Skeletal muscle satellite cell (primary cell): ENCODE measurements around the gene CYP2J2.
"Not testable (repeated sequence)": the region's sequence is repeated elsewhere in the genome, so short reads cannot be mapped to it uniquely, and the experiment has no call there.

Source experiments
- H3K27me3 ChIP-seq: 2 replicates; pipeline ENCODE4 v1.7.0; 2013; ENCODE audit warnings: low read length; ENCODE audit not compliant: control insufficient read depth, insufficient read depth
- H3K36me3 ChIP-seq: 2 replicates; pipeline ENCODE4 v1.7.0; 2013; ENCODE audit warnings: mild to moderate bottlenecking, control low read depth, low read length; ENCODE audit not compliant: insufficient read depth
- H3K4me1 ChIP-seq: 2 replicates; pipeline ENCODE4 v1.7.0; 2013; ENCODE audit warnings: low read length; ENCODE audit not compliant: control insufficient read depth, insufficient read depth
- H3K4me2 ChIP-seq: 2 replicates; pipeline ENCODE4 v1.7.0; 2013; ENCODE audit warnings: mild to moderate bottlenecking, low read length
- H3K4me3 ChIP-seq: 2 replicates; pipeline ENCODE4 v1.7.0; 2013; ENCODE audit warnings: low read length
- H3K9ac ChIP-seq: 2 replicates; pipeline ENCODE4 v1.7.0; 2013; ENCODE audit warnings: mild to moderate bottlenecking, low read depth, low read length, moderate library complexity
- H3K9me3 ChIP-seq: replicated peaks from 2 replicates; pipeline ENCODE4 v1.7.0; 2013; ENCODE audit warnings: mild to moderate bottlenecking, control low read depth, low read length

Gene CYP2J2

DNA sequence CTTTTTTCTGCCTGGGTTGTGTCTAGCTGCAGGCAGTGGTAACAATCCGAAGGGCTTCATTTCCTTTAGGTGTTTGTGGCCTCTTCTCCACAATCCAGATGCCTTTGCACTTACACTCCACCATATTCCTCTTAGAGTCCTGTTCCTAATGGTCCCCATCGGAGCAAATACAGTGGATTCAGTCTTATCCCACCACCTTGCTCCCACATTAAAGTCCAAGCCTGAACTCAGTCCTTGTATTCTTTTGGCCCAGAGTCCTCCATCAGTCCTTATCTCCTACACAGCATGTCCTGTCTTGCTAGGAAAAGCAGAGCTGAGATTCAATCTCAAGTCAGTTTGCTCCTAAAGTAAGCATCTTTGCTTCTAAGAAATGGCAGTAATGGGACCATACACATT, 8.8 kb downstream of the CYP2J2 start:
- no peaks in the 10 kb centered on the region for H3K36me3 ChIP-seq
- no peak overlapping the region for H3K4me3 ChIP-seq
- H3K9ac ChIP-seq: no peak overlapping the region
- peaks cover 5% of the 10 kb centered on the region for H3K27me3 ChIP-seq
- no peak overlapping the region for H3K4me2 ChIP-seq
- no peaks in the 10 kb centered on the region for H3K9me3 ChIP-seq
- H3K4me1 ChIP-seq: no peaks in the 10 kb centered on the region

DNA sequence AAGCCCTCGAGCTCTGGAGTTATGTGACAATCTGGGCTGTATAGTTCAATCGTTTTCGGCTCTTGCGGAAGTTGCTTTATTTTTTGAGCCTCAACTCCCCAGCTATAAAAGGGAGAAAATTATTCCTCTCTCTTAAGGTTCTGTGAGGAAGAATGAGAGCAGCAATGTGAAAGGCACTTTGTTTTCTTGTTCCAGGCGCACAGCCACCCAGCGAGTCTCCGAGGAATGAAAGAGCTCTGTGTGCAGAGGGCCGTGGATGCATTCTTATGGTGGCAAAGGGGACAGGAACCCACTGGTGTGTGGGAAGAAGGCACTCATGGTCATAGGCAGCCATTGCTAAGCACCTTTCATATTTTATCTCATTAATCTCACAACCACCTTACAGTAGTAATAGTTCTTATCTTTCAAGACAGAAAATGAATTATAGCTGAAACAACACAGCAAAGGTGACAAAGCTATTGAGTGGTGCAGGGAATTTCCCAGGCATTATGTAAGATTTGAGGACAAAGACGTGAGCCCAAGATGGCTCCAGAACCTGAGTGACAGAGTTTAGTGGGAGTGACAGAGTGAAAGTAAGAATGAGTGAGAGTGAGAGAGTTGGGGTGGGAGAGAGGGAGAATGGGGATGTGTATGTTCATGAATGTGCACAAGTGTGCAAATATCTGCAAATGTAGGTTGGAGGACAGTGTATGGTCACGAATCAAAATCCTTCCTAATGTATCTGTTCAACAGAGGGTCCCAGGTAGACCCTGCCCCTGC, 9.4 kb downstream of the CYP2J2 start:
- Histone ChIP-seq H3K27me3 (peaks cover 5% of the 10 kb centered on the region), H3K4me2 (no peak overlapping the region), H3K9ac (no peak overlapping the region), H3K4me1 (no peaks in the 10 kb centered on the region), H3K4me3 (no peak overlapping the region), H3K36me3 (no peaks in the 10 kb centered on the region), H3K9me3 (no peaks in the 10 kb centered on the region)

DNA sequence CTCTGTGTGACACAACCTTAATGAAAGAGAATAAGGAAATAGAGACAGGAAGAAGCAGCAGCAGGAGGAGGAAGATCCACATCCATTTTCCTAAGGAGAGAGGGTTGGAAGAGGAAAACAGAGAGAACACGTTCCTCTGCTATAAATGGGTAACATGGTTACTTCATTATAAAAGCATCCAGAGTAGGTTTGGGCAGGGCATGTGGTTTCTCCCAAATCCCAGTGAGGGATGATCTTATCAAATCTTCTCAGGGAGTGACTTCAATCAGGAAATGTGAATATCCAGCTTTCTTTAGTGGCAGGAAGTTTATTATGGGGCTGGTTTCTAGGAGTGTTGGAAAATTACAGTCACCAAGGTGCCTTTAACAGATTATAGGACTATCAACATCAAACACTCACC, 11.1 kb downstream of the CYP2J2 start:
- no peak overlapping the region for H3K9ac ChIP-seq
- no peak overlapping the region for H3K4me2 ChIP-seq
- no peak overlapping the region for H3K4me3 ChIP-seq
- no peaks in the 10 kb centered on the region for H3K4me1 ChIP-seq
- H3K36me3 ChIP-seq: no peaks in the 10 kb centered on the region
- H3K27me3 ChIP-seq: peaks cover 5% of the 10 kb centered on the region
- no peaks in the 10 kb centered on the region for H3K9me3 ChIP-seq

DNA sequence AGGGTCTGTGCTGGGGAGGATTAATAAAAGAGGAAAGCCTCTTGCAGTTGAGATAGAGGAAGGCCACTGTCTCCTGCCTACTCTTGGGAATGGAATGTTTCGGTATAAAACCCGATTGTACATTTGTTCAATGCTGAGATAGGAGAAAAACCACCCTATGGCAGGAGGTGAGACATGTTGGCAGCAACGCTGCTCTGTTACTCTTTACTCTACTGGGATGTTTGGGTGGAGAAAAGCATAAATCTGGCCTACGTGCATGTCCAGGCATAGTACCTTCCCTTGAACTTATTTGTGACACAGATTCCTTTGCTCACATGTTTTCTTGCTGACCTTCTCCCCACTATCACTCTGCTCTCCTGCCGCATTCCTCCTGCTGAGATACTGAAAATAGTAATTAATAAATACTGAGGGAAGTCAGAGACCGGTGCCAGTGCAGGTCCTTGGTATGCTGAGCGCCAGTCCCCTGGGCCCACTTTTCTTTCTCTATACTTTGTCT, 11.7 kb downstream of the CYP2J2 start:
- H3K27me3 ChIP-seq, H3K9ac ChIP-seq, H3K4me2 ChIP-seq, H3K36me3 ChIP-seq, H3K4me1 ChIP-seq, H3K9me3 ChIP-seq, H3K4me3 ChIP-seq: not testable (repeated sequence)

DNA sequence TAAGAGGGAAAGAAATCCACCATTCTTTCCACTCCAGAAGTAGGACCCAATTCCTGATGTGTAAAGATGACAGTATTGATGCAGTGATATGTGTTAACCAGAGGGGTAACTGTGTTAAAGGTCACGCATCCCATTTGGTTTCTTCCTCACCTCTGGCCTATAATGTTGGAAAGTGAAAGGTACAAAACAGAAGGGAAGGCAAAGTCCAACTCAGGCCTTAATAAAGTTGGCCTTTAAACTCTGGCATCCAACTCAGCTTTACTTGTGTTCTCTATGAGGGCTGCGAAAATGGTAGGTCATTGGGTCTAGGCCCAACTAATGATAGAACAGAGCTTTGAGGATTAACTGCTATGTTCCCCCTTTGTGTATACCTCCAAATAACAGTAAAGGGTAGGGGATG, 17.9 kb downstream of the CYP2J2 start:
- no peak overlapping the region for H3K4me3 ChIP-seq

DNA sequence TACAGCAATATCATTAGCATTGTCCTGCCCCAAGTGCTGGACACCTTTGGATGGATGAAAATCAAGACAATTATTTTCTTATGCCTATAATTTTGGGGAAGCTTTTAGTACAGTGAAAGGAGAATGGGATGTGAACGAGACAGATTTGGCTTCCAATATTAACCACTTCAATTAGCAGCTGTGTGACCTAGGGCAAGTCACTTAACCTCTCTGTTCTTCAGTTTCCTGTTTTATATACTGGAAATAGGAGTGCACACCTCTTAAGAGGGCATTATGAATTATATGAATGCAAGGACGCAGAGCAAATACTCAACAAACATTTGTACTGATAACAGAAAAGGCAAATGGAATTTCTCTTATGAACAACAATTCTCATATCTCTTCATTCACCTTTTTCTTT, 18.5 kb downstream of the CYP2J2 start:
- H3K4me3 ChIP-seq: no peak overlapping the region
- no peaks in the 10 kb centered on the region for H3K4me1 ChIP-seq
- no peak overlapping the region for H3K4me2 ChIP-seq
- H3K9me3 ChIP-seq: no peaks in the 10 kb centered on the region
- H3K27me3 ChIP-seq: no peaks in the 10 kb centered on the region
- no peak overlapping the region for H3K9ac ChIP-seq
- no peaks in the 10 kb centered on the region for H3K36me3 ChIP-seq

More for the DNA sequence above, 17.9 kb downstream of the CYP2J2 start:
- Histone ChIP-seq H3K36me3 (no peaks in the 10 kb centered on the region), H3K9me3 (no peaks in the 10 kb centered on the region), H3K9ac (no peak overlapping the region), H3K27me3 (no peaks in the 10 kb centered on the region), H3K4me2 (no peak overlapping the region), H3K4me1 (no peaks in the 10 kb centered on the region)

DNA sequence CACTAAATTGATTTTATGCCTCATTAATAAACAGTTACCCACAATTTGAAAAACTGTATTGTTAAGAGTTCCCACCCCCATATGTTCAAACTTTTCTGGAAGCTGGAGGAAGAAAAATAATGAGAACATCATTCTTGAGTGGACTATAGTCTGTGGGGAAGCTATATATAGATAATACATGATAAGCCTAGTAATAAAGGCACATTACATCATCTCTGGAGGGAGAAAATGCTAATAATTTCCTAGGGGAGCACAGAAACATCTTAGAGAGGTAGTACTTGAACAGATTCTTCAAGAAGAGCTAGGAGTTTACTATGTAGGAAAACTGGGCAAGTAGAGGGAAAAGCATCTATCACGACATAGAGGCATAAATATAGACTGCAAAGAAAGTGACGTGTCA, 19.6 kb downstream of the CYP2J2 start:
- H3K4me3 ChIP-seq: no peak overlapping the region
- H3K9me3 ChIP-seq: no peaks in the 10 kb centered on the region
- no peaks in the 10 kb centered on the region for H3K27me3 ChIP-seq
- peaks cover under 1% of the 10 kb centered on the region for H3K4me1 ChIP-seq
- no peaks in the 10 kb centered on the region for H3K36me3 ChIP-seq
- H3K9ac ChIP-seq: no peak overlapping the region
- no peak overlapping the region for H3K4me2 ChIP-seq

DNA sequence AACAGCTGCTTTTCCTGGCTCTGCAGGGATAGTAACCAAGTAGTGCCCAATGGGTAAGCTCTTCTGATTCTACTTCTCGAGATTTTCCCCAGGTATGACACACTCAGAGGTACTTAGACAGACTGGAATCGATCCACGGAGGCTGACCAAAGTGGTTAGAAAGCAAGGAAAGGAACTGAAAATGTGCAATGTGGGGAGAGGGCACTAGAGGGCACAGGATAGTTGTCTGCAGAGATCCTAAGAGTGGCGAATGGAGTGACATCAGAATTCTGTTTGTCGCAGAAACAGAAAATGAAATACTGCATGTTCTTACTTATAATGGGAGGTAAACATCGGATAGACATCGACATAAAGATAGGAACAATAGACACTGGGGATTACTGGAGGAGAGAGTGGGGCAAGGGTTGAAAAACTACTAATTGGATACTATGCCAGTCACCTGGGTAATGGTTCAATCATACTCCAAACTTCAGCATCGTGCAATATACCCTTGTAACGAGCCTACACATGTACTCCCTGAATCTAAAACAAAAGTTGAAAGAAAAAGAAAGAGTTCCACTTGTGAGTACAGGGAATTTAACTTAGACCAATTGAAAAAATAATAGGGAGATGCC, 23.3 kb downstream of the CYP2J2 start:
- H3K4me3 ChIP-seq: no peak overlapping the region
- H3K4me2 ChIP-seq: no peak overlapping the region
- no peaks in the 10 kb centered on the region for H3K27me3 ChIP-seq
- no peak overlapping the region for H3K9ac ChIP-seq
- H3K36me3 ChIP-seq: no peaks in the 10 kb centered on the region
- H3K9me3 ChIP-seq: no peaks in the 10 kb centered on the region
- peaks cover 3% of the 10 kb centered on the region for H3K4me1 ChIP-seq

DNA sequence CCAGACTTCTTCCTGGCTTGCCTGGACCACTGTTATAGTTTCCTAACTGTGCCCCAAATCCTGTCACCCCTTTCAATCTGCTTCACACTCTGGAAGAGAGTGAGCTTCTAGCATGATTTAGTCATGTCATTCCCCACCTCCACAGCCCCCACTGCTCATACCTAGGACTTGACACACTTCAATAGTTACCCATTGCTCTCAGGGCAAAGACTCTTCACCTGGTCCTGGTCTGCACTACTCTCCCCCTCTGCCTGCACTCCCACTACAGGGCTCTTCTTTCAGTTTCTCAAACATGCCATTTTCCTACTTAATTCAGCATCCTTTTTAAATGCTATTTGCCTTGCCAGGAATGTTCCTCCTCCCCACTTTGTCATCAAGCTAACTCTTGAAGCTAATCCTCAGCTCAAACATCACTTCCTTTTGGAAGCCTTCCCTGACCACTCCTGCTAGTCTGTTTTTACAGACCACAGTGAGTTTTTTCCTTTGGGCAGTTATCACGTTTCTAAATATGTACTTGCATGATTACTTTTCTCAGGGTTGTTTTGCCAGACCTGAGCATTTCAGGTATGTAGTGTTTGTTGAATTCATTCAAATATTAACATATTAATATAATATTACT, 24.7 kb downstream of the CYP2J2 start:
- Histone ChIP-seq H3K4me3 (no peak overlapping the region), H3K9me3 (no peaks in the 10 kb centered on the region), H3K4me2 (no peak overlapping the region), H3K9ac (no peak overlapping the region), H3K4me1 (peaks cover 3% of the 10 kb centered on the region), H3K36me3 (no peaks in the 10 kb centered on the region), H3K27me3 (no peaks in the 10 kb centered on the region)

DNA sequence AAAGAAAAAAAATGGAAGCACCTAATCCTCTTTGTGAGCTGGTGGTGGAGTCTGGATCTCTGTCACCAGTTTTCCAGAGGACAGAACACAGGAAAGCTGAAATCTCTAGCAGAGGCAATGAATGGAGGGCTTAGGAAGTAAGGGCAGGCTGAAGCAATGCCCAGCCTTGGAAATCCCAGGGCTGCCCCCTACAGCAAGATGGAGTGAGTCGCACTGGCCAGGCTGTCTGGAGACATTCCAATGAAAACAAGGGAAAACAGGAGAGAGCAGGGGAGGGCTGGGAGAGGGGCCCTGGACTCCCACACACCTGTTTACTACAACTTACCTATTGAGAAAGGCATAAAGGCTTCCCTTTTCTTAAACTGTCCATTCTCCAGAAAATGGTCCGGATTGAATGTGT, 25.9 kb downstream of the CYP2J2 start:
- Histone ChIP-seq H3K4me1 (peaks cover 3% of the 10 kb centered on the region), H3K9me3 (no peaks in the 10 kb centered on the region), H3K36me3 (no peaks in the 10 kb centered on the region), H3K4me2 (no peak overlapping the region), H3K9ac (no peak overlapping the region), H3K4me3 (no peak overlapping the region), H3K27me3 (no peaks in the 10 kb centered on the region)

DNA sequence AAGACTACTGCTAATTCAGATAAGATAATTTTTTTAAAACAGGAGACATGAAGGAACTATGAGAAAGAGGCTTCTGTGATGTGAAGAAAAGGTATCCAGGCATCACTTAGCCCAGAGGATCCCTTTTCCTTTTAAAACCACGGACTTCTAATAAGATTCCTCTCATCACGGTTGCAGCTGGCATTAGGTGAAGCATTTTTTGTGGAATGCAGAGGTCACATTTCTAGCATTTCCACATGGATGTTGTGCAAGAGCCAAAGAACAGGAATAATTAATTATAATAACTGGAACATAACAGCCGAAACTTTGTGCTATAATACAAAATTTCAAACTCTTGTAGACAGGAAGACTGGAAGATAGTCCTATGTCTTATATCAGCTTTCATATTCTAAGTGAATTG, 27.6 kb downstream of the CYP2J2 start:
- H3K4me3 ChIP-seq: no peak overlapping the region
- no peaks in the 10 kb centered on the region for H3K27me3 ChIP-seq
- H3K36me3 ChIP-seq: no peaks in the 10 kb centered on the region
- peaks cover 3% of the 10 kb centered on the region for H3K4me1 ChIP-seq
- no peaks in the 10 kb centered on the region for H3K9me3 ChIP-seq
- H3K4me2 ChIP-seq: no peak overlapping the region
- no peak overlapping the region for H3K9ac ChIP-seq
